ENCODE measurements around the gene THRA. TPM values are rescaled to one million over a fixed set of nuclear protein-coding genes. Genes with fewer than 3 reads are reported as not detected.
A peak's percentile ranks its signal among the peaks of the same experiment; 100 is the strongest.

THRA gene
- total RNA-seq, 1 donor from 2014 or later = 55.6 TPM

DNA sequence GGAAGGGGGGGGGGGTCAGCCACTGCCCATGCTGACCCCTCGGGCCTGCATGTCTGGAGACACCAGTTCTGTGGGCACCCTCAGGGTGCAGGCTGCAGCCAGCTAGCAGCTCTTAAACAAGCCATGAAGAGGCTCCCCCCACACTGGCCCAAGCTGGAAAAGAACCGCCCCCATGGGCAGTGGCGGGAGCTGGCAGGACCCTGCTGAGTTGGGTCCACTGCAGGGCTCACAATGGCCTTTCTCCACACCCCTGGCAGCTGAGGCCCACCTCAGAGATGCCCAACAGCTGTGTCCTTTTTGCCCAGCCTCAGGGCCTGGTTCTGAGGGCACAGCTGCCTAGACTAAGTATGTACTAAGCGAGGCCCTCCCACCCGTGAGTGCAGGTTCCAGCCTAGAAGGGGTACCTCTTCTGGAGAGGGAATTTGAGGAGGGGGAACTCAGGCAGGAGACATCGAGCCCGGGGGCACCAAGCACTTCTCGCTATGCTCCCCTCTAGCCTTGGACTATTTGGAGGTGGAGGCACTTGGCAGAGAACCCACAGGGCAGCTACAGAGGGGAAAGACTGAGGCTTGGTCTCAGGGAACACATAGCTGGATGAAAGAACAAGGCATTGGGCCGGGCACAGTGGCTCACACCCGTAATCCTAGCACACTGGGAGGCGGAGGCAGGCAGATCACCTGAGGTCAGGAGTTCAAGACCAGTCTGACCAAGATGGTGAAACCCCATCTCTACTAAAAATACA is 3.2 kb downstream of the THRA start:
- no peaks in the 10 kb centered on the region for H3K36me3 ChIP-seq
- TF ChIP-seq, protein P1, sequence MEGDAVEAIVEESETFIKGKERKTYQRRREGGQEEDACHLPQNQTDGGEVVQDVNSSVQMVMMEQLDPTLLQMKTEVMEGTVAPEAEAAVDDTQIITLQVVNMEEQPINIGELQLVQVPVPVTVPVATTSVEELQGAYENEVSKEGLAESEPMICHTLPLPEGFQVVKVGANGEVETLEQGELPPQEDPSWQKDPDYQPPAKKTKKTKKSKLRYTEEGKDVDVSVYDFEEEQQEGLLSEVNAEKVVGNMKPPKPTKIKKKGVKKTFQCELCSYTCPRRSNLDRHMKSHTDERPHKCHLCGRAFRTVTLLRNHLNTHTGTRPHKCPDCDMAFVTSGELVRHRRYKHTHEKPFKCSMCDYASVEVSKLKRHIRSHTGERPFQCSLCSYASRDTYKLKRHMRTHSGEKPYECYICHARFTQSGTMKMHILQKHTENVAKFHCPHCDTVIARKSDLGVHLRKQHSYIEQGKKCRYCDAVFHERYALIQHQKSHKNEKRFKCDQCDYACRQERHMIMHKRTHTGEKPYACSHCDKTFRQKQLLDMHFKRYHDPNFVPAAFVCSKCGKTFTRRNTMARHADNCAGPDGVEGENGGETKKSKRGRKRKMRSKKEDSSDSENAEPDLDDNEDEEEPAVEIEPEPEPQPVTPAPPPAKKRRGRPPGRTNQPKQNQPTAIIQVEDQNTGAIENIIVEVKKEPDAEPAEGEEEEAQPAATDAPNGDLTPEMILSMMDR (IDR thresholded peaks at IDR 0.05) = no peak
- no peaks in the 10 kb centered on the region for H3K27me3 ChIP-seq
- H3K4me3 ChIP-seq = peak overlapping the region; percentile 97
- H3K9me3 ChIP-seq = no peaks in the 10 kb centered on the region
- peaks cover 60% of the 10 kb centered on the region for H3K4me1 ChIP-seq
- intact Hi-C loops (cut with DNase I) = no loop called here
- DNase-seq (no peak), ATAC-seq (no peak)
- peak overlapping the region; percentile 93 for H3K27ac ChIP-seq

DNA sequence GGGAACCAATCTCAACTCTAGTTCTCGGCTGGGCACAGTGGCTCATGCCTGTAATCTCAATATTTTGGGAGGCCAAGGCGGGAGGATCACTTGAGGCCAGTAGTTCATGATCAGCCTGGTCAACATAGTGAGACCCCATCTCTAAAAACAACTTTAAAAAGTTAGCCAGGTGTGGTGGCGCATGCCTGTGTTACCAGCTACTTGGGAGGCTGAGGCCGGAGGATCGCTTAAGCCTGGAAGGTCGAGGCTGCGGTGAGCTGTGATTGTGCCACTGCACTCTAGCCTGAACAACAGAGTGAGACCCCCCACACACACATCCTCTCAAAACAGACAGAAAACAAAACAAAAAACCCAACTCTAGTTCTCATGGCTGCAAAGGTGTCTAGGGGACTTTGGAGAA is 4.9 kb downstream of the THRA start:
- TF ChIP-seq, protein P1 (IDR thresholded peaks at IDR 0.05) = no peak
- H3K4me3 ChIP-seq = no peak overlapping the region
- intact Hi-C loops (cut with DNase I) = no loop called here

DNA sequence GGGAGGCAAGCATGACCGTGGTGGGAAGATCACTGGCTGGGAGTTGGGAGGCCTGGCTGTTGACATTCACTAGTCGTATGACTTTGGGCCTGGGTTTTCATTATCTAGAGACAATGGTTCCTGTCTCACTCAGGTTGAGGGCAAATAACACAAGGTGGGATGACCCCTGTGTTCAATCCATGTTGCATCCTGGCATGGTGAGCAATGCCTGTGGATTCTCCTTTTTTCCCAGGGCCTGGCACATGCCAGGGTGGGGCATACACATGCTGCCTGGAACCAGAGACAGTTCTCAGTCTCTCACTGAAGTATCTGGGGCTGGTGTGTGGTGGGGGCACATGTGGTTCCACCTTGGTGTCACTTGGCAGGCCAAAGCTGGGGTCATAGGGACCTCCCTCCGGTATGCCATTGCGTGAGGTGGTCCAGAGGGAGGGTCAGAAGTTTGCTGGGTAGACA is 5.4 kb downstream of the THRA start:
- Histone ChIP-seq H3K9me3 (no peaks in the 10 kb centered on the region), H3K27me3 (no peaks in the 10 kb centered on the region), H3K4me3 (peak overlapping the region; percentile 34), H3K4me1 (peaks cover 82% of the 10 kb centered on the region), H3K36me3 (no peaks in the 10 kb centered on the region), H3K27ac (peak overlapping the region; percentile 73)
- TF ChIP-seq, protein P1 (IDR thresholded peaks at IDR 0.05) = no peak
- intact Hi-C loops (cut with DNase I) = no loop called here
- ATAC-seq (no peak), DNase-seq (no peak)

More for the DNA sequence above, 4.9 kb downstream of the THRA start:
- H3K27ac ChIP-seq = peak overlapping the region; percentile 73
- no peaks in the 10 kb centered on the region for H3K9me3 ChIP-seq
- DNase-seq = no peak
- ATAC-seq = no peak
- H3K4me1 ChIP-seq = peaks cover 78% of the 10 kb centered on the region
- H3K36me3 ChIP-seq = no peaks in the 10 kb centered on the region
- no peaks in the 10 kb centered on the region for H3K27me3 ChIP-seq

DNA sequence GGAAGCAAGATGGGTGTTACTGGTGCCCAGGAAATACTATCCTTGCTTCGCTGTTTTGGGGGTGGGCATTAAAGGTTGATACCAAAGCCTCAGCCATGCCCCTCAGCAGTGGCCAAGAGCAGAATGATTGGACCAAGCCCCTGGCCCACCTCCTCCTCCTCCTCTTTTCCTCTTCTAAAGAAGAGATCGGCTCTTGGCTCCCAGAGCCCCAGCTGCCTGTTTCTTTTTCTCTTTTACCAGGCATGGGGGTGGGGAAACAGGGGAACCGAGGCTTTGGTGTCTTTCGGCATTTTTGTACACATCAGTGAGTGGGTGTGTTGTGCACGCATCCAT is 5.8 kb downstream of the THRA start:
- intact Hi-C loops (cut with DNase I) = no loop called here

DNA sequence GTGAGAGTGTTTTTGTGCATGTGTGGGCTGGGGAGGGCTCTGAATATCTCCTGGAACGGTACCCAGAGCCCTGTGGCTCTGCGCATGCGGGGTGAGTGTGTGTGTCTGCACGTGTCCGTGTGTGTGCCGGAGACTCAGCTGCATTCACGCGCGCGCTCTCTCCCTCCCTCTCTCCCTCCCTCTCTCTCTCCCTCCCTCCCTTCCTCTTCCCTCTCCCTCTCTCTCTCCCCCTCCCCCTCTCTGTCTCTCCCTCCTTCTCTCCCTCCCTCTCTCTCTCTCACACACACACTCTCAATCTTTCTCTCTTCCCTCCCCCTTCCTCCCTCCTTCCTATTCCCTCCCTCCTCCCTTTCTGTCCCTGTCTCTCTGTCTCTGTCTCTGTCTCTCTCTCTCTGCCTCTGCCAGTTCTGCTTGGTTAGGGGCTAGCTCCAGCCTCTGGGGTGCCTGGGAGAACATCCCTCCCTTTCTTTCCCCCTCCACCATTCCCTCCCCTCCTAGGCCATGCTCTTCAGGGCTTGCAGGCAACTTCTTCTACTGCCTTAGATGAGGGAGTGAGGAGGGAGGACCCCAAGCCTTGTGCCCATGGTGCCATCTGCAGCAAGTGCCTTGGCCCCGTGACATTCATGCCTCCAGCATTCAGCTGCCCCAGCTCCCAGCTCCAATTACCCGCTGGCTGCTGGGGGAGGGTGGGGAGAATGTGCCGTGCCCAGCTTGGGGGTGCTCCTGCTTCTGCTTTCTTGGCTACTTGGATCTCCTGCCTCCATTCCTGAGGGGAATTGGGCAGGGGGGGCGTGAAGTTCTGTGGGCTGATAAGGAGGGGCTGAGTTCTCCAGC is 6.4 kb downstream of the THRA start:
- H3K27me3 ChIP-seq = no peaks in the 10 kb centered on the region
- no peaks in the 10 kb centered on the region for H3K36me3 ChIP-seq
- H3K9me3 ChIP-seq = no peaks in the 10 kb centered on the region
- peaks cover 88% of the 10 kb centered on the region for H3K4me1 ChIP-seq
- intact Hi-C loops (cut with DNase I) = no loop called here
- H3K4me3 ChIP-seq = peak overlapping the region; percentile 34
- DNase-seq (peak; percentile 91), ATAC-seq (peak; percentile 34)
- peak overlapping the region; percentile 89 for H3K27ac ChIP-seq
- TF ChIP-seq, protein P1 (IDR thresholded peaks at IDR 0.05) = no peak

More for the DNA sequence above, 5.8 kb downstream of the THRA start:
- H3K36me3 ChIP-seq = no peaks in the 10 kb centered on the region
- no peaks in the 10 kb centered on the region for H3K9me3 ChIP-seq
- no peaks in the 10 kb centered on the region for H3K27me3 ChIP-seq
- DNase-seq = no peak
- peak overlapping the region; percentile 73 for H3K27ac ChIP-seq
- H3K4me3 ChIP-seq = peak overlapping the region; percentile 34
- TF ChIP-seq, protein P1 (IDR thresholded peaks at IDR 0.05) = no peak
- no peak for ATAC-seq
- peaks cover 86% of the 10 kb centered on the region for H3K4me1 ChIP-seq
